ENCODE results near the gene ASB13. TPM values are rescaled to one million over a fixed set of nuclear protein-coding genes. Genes with fewer than 3 reads are reported as not detected.

Gene ASB13
- total RNA-seq, 1 donor from 2014 or later: 10.3 TPM

GRCh38 chr10:5670662-5671375, 4.4 kb upstream of the ASB13 start:
- DNase-seq (ENCODE audit: low read depth): peak; percentile 49

- DNase-seq (ENCODE audit: low read depth): no peak
These were observed 3.2 kb upstream of the ASB13 start for GRCh38 chr10:5669604-5670003.

GRCh38 chr10:5668429-5668828, 2.0 kb upstream of the ASB13 start:
- no peak for DNase-seq (ENCODE audit: low read depth)

GRCh38 chr10:5666841-5667630, 641 bp upstream of the ASB13 start:
- DNase-seq (ENCODE audit: low read depth): no peak

GRCh38 chr10:5665373-5666007, 905 bp downstream of the ASB13 start:
- no peak for DNase-seq (ENCODE audit: low read depth)

GRCh38 chr10:5663692-5664427, 2.5 kb downstream of the ASB13 start:
- DNase-seq (ENCODE audit: low read depth): no peak

GRCh38 chr10:5662708-5663579, 3.5 kb downstream of the ASB13 start:
- no peak for DNase-seq (ENCODE audit: low read depth)

GRCh38 chr10:5661043-5661442, 5.4 kb downstream of the ASB13 start:
- no peak for DNase-seq (ENCODE audit: low read depth)

GRCh38 chr10:5659702-5660528, 6.5 kb downstream of the ASB13 start:
- peak; percentile 7 for DNase-seq (ENCODE audit: low read depth)

GRCh38 chr10:5658871-5659618, 7.3 kb downstream of the ASB13 start:
- no peak for DNase-seq (ENCODE audit: low read depth)

GRCh38 chr10:5656737-5657579, 9.4 kb downstream of the ASB13 start:
- no peak for DNase-seq (ENCODE audit: low read depth)

- DNase-seq (ENCODE audit: low read depth): no peak
These were observed 11.3 kb downstream of the ASB13 start for GRCh38 chr10:5655121-5655520.

- DNase-seq (ENCODE audit: low read depth): no peak
These were observed 12.1 kb downstream of the ASB13 start for GRCh38 chr10:5654218-5654755.

GRCh38 chr10:5652746-5653145, 13.6 kb downstream of the ASB13 start:
- DNase-seq (ENCODE audit: low read depth): no peak

GRCh38 chr10:5651388-5651764, 15.0 kb downstream of the ASB13 start:
- DNase-seq (ENCODE audit: low read depth): no peak

GRCh38 chr10:5650664-5651387, 15.6 kb downstream of the ASB13 start:
- no peak for DNase-seq (ENCODE audit: low read depth)

- DNase-seq (ENCODE audit: low read depth): no peak
These were observed 16.6 kb downstream of the ASB13 start for GRCh38 chr10:5649746-5650145.

Measured in myocyte (in vitro differentiated cells).